ENCODE data around the gene KPNA6.

- no peak for TF ChIP-seq CTCF (IDR thresholded peaks at IDR 0.05)
- TF ChIP-seq POLR2A (IDR thresholded peaks at IDR 0.05) = no peak
Measured at GRCh38 chr1:32179193-32179442, 71.3 kb downstream of the KPNA6 start.
